Measurements from ENCODE around the gene SULT1C2. TPM values are rescaled to one million over a fixed set of nuclear protein-coding genes. Genes with fewer than 3 reads are reported as not detected.

SULT1C2 gene
- total RNA-seq (2021) = not detected in 2 replicates
- Bru-seq, nascent RNA = not detected
- BruChase-seq, experiment 1, labeled RNA remaining after a 2-hour chase = percentile 4 among the genes with signal in this experiment
- not detected for BruChase-seq, experiment 2, labeled RNA remaining after a 6-hour chase
- long read RNA-seq = 0 reads

- POLR2A ChIA-PET (ENCODE audit: low non-redundant PET) = interaction anchor here (0.6 kb wide), 1 partner anchor 15 kb away, joined by 3 read pairs; no protein-coding TSS in a partner anchor
- peak; percentile 9 for DNase-seq (ENCODE audit: low spot score)
- H3K27ac ChIP-seq (ENCODE audit: low read depth, low read length, poor library complexity, severe bottlenecking) = no peak within 1 kb of the TSS
These were observed at the start of gene SULT1C2 for GRCh38 chr2:108288534-108289106. Gene SULT1C2, plus strand, starts transcription at chr2:108288895. Its CDS starts 4,773 bp downstream, at chr2:108293668.

GRCh38 chr2:108239786-108240185, 48.9 kb upstream of the SULT1C2 start, which contains the start of gene SULT1C3:
Gene SULT1C3, plus strand, starts transcription at chr2:108239968. Its CDS starts 7,227 bp downstream, at chr2:108247195.
- no peak within 1 kb of the TSS for H3K4me3 ChIP-seq (ENCODE audit: low read depth, low read length, poor library complexity, severe bottlenecking)
- no TSS peak for BruUV-seq (replicated peaks)
- no peaks in the 10 kb centered on the region for H3K36me3 ChIP-seq (ENCODE audit: insufficient read depth, low read length, poor library complexity, severe bottlenecking)
- no peak for DNase-seq (ENCODE audit: low spot score)
- H3K9me3 ChIP-seq (ENCODE audit: low read depth, low read length, poor library complexity, severe bottlenecking) = no peaks in the 10 kb centered on the region
- POLR2A ChIA-PET (ENCODE audit: low non-redundant PET) = no interaction called here
- intact Hi-C loops (cut with micrococcal nuclease; ENCODE audit: unreplicated experiment) = no loop called here
- no peak within 1 kb of the TSS for H3K27ac ChIP-seq (ENCODE audit: low read depth, low read length, poor library complexity, severe bottlenecking)
- CTCF ChIA-PET = no interaction called here
- no peaks in the 10 kb centered on the region for H3K27me3 ChIP-seq (replicated peaks; ENCODE audit: insufficient read depth, low read depth, low read length, poor library complexity)
- no peaks in the 10 kb centered on the region for H3K4me1 ChIP-seq (ENCODE audit: insufficient read depth, low read length, poor library complexity, severe bottlenecking)
- no peak for TF ChIP-seq EZH2 (IDR thresholded peaks at IDR 0.05; ENCODE audit: borderline replicate concordance, low read depth, low read length, poor library complexity, severe bottlenecking)

More at GRCh38 chr2:108288534-108289106, at the start of gene SULT1C2:
- intact Hi-C loops (cut with micrococcal nuclease; ENCODE audit: unreplicated experiment) = no loop called here
- Histone ChIP-seq H3K4me3 (ENCODE audit: low read depth, low read length, poor library complexity, severe bottlenecking) (no peak within 1 kb of the TSS), H3K36me3 (ENCODE audit: insufficient read depth, low read length, poor library complexity, severe bottlenecking) (no peaks in the 10 kb centered on the region), H3K9me3 (ENCODE audit: low read depth, low read length, poor library complexity, severe bottlenecking) (no peaks in the 10 kb centered on the region), H3K27me3 (replicated peaks; ENCODE audit: insufficient read depth, low read depth, low read length, poor library complexity) (no peaks in the 10 kb centered on the region), H3K4me1 (ENCODE audit: insufficient read depth, low read length, poor library complexity, severe bottlenecking) (no peaks in the 10 kb centered on the region)
- BruUV-seq (replicated peaks) = no TSS peak
- CTCF ChIA-PET = no interaction called here
- TF ChIP-seq, protein P1, sequence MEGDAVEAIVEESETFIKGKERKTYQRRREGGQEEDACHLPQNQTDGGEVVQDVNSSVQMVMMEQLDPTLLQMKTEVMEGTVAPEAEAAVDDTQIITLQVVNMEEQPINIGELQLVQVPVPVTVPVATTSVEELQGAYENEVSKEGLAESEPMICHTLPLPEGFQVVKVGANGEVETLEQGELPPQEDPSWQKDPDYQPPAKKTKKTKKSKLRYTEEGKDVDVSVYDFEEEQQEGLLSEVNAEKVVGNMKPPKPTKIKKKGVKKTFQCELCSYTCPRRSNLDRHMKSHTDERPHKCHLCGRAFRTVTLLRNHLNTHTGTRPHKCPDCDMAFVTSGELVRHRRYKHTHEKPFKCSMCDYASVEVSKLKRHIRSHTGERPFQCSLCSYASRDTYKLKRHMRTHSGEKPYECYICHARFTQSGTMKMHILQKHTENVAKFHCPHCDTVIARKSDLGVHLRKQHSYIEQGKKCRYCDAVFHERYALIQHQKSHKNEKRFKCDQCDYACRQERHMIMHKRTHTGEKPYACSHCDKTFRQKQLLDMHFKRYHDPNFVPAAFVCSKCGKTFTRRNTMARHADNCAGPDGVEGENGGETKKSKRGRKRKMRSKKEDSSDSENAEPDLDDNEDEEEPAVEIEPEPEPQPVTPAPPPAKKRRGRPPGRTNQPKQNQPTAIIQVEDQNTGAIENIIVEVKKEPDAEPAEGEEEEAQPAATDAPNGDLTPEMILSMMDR (conservative IDR thresholded peaks at IDR 0.05; ENCODE audit: low read depth, low read length) = no peak
- no peak for TF ChIP-seq EZH2 (IDR thresholded peaks at IDR 0.05; ENCODE audit: borderline replicate concordance, low read depth, low read length, poor library complexity, severe bottlenecking)

DNA sequence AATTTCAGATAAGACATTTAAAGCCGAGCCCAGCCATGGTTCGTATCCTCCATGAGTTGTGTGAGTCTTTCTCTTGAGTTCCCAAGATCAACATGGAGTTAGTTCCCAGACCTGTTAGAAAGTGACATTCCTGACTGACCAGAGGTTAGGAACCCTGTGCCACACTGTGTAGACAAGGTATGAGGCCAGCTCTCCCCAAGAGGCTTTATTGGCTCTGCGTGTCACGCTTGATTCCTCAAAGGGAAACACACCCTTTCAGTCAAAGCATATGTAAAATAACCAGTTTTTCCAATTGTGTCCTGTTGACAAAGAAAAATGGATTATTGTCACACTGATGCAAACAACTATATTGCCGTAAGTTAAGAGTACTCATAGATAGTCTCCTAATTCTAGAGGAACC, 47.7 kb upstream of the SULT1C2 start:
- no peak overlapping the region for H3K4me3 ChIP-seq (ENCODE audit: low read depth, low read length, poor library complexity, severe bottlenecking)
- no peaks in the 10 kb centered on the region for H3K9me3 ChIP-seq (ENCODE audit: low read depth, low read length, poor library complexity, severe bottlenecking)
- POLR2A ChIA-PET (ENCODE audit: low non-redundant PET) = no interaction called here
- TF ChIP-seq EZH2 (IDR thresholded peaks at IDR 0.05; ENCODE audit: borderline replicate concordance, low read depth, low read length, poor library complexity, severe bottlenecking) = no peak
- TF ChIP-seq, protein P1 (conservative IDR thresholded peaks at IDR 0.05; ENCODE audit: low read depth, low read length) = no peak
- no peaks in the 10 kb centered on the region for H3K36me3 ChIP-seq (ENCODE audit: insufficient read depth, low read length, poor library complexity, severe bottlenecking)
- no TSS peak for BruUV-seq (replicated peaks)
- CTCF ChIA-PET = no interaction called here
- H3K27ac ChIP-seq (ENCODE audit: low read depth, low read length, poor library complexity, severe bottlenecking) = no peak overlapping the region
- intact Hi-C loops (cut with micrococcal nuclease; ENCODE audit: unreplicated experiment) = no loop called here
- no peak for DNase-seq (ENCODE audit: low spot score)
- no peaks in the 10 kb centered on the region for H3K27me3 ChIP-seq (replicated peaks; ENCODE audit: insufficient read depth, low read depth, low read length, poor library complexity)
- H3K4me1 ChIP-seq (ENCODE audit: insufficient read depth, low read length, poor library complexity, severe bottlenecking) = no peaks in the 10 kb centered on the region
